ENCODE measurements around the gene TMEM63B. TPM values are rescaled to one million over a fixed set of nuclear protein-coding genes. Genes with fewer than 3 reads are reported as not detected.

The TMEM63B gene
- total and polyA plus RNA-seq, 2 donors (not counting 1 experiment from before 2014, with no cell fraction given) = 15.4 to 19.1 TPM

DNA sequence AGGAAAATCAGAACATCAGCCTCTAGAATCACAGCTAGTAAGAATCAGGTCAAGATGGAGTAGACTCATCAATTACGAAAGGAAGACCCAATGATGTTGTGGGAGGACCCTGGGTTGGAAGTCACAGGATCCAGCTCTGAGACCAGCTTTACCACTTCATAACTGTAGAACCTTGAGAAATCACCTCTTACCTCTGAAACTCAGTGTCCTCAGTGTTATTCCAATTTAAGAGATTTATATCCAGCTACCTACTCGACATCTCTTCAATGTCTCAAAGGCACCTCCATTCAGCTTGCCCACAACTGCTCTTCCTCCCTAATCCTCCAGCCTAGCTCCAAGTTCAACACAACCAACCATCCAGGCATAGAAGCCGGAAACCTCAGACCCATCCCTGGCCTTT is 16.4 kb upstream of the TMEM63B start:
- H3K27ac Mint-ChIP-seq = no peak overlapping the region
- peaks cover 17% of the 10 kb centered on the region for H3K79me2 ChIP-seq (ENCODE audit: control insufficient read depth, insufficient read depth, low read length)
- intact Hi-C loops (cut with micrococcal nuclease) = no loop called here
- H3K27me3 Mint-ChIP-seq = no peaks in the 10 kb centered on the region
- no peaks in the 10 kb centered on the region for H3K9me3 ChIP-seq (ENCODE audit: control extremely low read depth in 1 of 3, control insufficient read depth in 2 of 3, insufficient read depth in 1 of 3, low read length in 2 of 3)
- no peaks in the 10 kb centered on the region for H3K27me3 ChIP-seq (replicated peaks in 1 of 4; ENCODE audit: control extremely low read depth in 1 of 4, control insufficient read depth in 3 of 4, insufficient read depth in 4 of 4, low read length in 3 of 4)
- H2AFZ ChIP-seq (ENCODE audit: insufficient read depth, low read depth, low read length, poor library complexity, severe bottlenecking) = no peak overlapping the region
- H4K20me1 ChIP-seq (ENCODE audit: control insufficient read depth, insufficient read depth, low read length, poor library complexity, severe bottlenecking) = peaks cover 18% of the 10 kb centered on the region
- no peak overlapping the region for H3K4me3 Mint-ChIP-seq
- no peak for ATAC-seq (ENCODE audit: low read depth)
- no peak for TF ChIP-seq EZH2 (IDR thresholded peaks at IDR 0.05; ENCODE audit: borderline replicate concordance, insufficient read depth, low read depth, low read length, poor library complexity, severe bottlenecking)
- TF ChIP-seq, protein P1, sequence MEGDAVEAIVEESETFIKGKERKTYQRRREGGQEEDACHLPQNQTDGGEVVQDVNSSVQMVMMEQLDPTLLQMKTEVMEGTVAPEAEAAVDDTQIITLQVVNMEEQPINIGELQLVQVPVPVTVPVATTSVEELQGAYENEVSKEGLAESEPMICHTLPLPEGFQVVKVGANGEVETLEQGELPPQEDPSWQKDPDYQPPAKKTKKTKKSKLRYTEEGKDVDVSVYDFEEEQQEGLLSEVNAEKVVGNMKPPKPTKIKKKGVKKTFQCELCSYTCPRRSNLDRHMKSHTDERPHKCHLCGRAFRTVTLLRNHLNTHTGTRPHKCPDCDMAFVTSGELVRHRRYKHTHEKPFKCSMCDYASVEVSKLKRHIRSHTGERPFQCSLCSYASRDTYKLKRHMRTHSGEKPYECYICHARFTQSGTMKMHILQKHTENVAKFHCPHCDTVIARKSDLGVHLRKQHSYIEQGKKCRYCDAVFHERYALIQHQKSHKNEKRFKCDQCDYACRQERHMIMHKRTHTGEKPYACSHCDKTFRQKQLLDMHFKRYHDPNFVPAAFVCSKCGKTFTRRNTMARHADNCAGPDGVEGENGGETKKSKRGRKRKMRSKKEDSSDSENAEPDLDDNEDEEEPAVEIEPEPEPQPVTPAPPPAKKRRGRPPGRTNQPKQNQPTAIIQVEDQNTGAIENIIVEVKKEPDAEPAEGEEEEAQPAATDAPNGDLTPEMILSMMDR (IDR thresholded peaks at IDR 0.05) = no peak
- H3K4me1 ChIP-seq (ENCODE audit: control insufficient read depth in 2 of 2, insufficient read depth in 2 of 2, low read length in 2 of 2) = no peaks in the 10 kb centered on the region
- no peak overlapping the region for H3K27ac ChIP-seq (ENCODE audit: low read length in 2 of 2)
- H3K9me3 Mint-ChIP-seq (ENCODE audit: insufficient read depth) = no peaks in the 10 kb centered on the region
- H3K4me3 ChIP-seq (ENCODE audit: control extremely low read depth in 1 of 5, extremely low read depth in 1 of 5, insufficient read depth in 1 of 5, low read depth in 2 of 5, low read length in 4 of 5) = no peak overlapping the region
- H3K9ac ChIP-seq (ENCODE audit: low read length) = no peak overlapping the region
- no peak overlapping the region for H3K4me2 ChIP-seq (replicated peaks; ENCODE audit: low read depth, low read length, poor library complexity, severe bottlenecking)
- H3K4me1 Mint-ChIP-seq = no peaks in the 10 kb centered on the region
- WGBS (ENCODE audit: insufficient coverage) = 100% methylated on average over 2 of the region's 3 CpGs
- H3K36me3 ChIP-seq (replicated peaks in 1 of 2; ENCODE audit: control extremely low read depth in 1 of 2, control insufficient read depth in 1 of 2, extremely low read depth in 1 of 2, insufficient read depth in 2 of 2, low read length in 1 of 2) = peaks cover 0 to 59% of the 10 kb centered on the region in 2 experiments
- DNase-seq = no peak
- POLR2A ChIA-PET = interaction anchor here (0.6 kb wide), 1 partner anchor 1097 kb away, joined by 7 read pairs; the partner anchor contains the start of genes KLHDC3 and MEA1
- CTCF ChIA-PET = interaction anchor here (0.6 to 1.8 kb wide), 3 partner anchors 14 to 126 kb away, joined by 3 to 5 read pairs (median 3); no protein-coding TSS in a partner anchor

DNA sequence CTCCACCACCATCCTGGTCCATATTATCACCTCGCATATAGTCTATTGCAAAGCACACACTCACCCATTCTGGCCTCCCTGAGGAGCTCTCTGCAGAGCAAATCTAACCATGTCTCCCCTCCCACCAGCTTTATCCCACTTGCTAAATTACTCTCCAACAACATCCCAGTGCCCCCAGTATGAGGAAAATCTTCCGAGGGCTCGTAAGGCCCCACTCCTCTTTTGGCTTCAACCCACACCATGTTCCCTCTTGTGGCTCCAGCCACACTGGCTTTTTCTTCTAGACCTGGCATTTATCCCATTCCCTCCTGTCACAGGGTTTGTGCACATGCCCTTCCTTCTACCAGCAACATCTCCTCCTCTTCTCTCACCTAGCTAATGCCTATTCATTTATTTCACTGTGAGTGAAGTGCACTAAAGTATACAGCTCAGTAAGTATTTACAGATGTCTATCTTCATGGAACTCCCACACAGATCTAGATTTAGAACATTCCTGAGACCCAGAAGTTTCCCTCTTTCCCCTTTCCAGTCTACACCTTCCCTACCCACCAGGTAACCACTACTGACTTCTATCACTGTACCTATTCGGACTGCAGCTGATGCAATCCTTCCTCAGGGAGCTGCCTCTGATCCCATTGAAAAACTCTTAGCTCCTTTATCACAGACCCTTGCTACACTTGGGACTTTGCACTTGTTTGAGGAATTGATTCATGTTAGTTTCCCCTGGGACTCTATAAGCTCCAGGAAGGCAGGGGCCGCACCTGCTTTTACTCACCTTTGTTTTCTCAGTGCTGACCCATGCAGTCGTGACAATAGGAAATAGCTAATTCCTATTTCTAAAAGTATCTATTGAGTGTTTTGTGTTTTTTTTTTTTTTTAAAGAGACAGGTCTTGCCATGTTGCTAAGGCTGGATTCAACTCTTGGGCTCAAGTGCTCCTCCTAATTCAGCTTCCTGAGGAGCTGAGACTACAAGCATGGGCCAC is 15.6 kb upstream of the TMEM63B start:
- ATAC-seq (ENCODE audit: low read depth) = no peak

More for the DNA sequence above, 15.6 kb upstream of the TMEM63B start:
- Histone ChIP-seq H3K4me2 (replicated peaks; ENCODE audit: low read depth, low read length, poor library complexity, severe bottlenecking) (no peak overlapping the region), H4K20me1 (ENCODE audit: control insufficient read depth, insufficient read depth, low read length, poor library complexity, severe bottlenecking) (peaks cover 26% of the 10 kb centered on the region), H2AFZ (ENCODE audit: insufficient read depth, low read depth, low read length, poor library complexity, severe bottlenecking) (no peak overlapping the region), H3K4me1 (ENCODE audit: control insufficient read depth in 2 of 2, insufficient read depth in 2 of 2, low read length in 2 of 2) (peaks cover 0 to 1% of the 10 kb centered on the region in 2 donors), H3K36me3 (replicated peaks in 1 of 2; ENCODE audit: control extremely low read depth in 1 of 2, control insufficient read depth in 1 of 2, extremely low read depth in 1 of 2, insufficient read depth in 2 of 2, low read length in 1 of 2) (peaks cover 0 to 66% of the 10 kb centered on the region in 2 experiments), H3K79me2 (ENCODE audit: control insufficient read depth, insufficient read depth, low read length) (peaks cover 21% of the 10 kb centered on the region), H3K27ac (ENCODE audit: low read length in 2 of 2) (no peak overlapping the region), H3K27me3 (replicated peaks in 1 of 4; ENCODE audit: control extremely low read depth in 1 of 4, control insufficient read depth in 3 of 4, insufficient read depth in 4 of 4, low read length in 3 of 4) (no peaks in the 10 kb centered on the region), H3K4me3 (ENCODE audit: control extremely low read depth in 1 of 5, extremely low read depth in 1 of 5, insufficient read depth in 1 of 5, low read depth in 2 of 5, low read length in 4 of 5) (no peak overlapping the region), H3K9me3 (ENCODE audit: control extremely low read depth in 1 of 3, control insufficient read depth in 2 of 3, insufficient read depth in 1 of 3, low read length in 2 of 3) (no peaks in the 10 kb centered on the region), H3K9ac (ENCODE audit: low read length) (no peak overlapping the region)
- H3K27ac Mint-ChIP-seq = no peak overlapping the region
- intact Hi-C loops (cut with micrococcal nuclease) = no loop called here
- no peak for DNase-seq
- peaks cover 5% of the 10 kb centered on the region for H3K4me1 Mint-ChIP-seq
- H3K4me3 Mint-ChIP-seq = no peak overlapping the region
- no peaks in the 10 kb centered on the region for H3K27me3 Mint-ChIP-seq
- 100% methylated on average over 3 of the region's 6 CpGs for WGBS (ENCODE audit: insufficient coverage)
- POLR2A ChIA-PET = no interaction called here
- TF ChIP-seq, protein P1 (IDR thresholded peaks at IDR 0.05) = no peak
- TF ChIP-seq EZH2 (IDR thresholded peaks at IDR 0.05; ENCODE audit: borderline replicate concordance, insufficient read depth, low read depth, low read length, poor library complexity, severe bottlenecking) = no peak
- H3K9me3 Mint-ChIP-seq (ENCODE audit: insufficient read depth) = no peaks in the 10 kb centered on the region
- CTCF ChIA-PET = interaction anchor here (0.6 to 1.8 kb wide), 5 partner anchors 15 to 445 kb away, joined by 3 to 5 read pairs (median 3); no protein-coding TSS in a partner anchor
